HL-60 (cell line): ENCODE data around the gene C4orf54.

Source experiments
- GABPA ChIP-seq: IDR thresholded peaks from 2 replicates; pipeline ENCODE4 v1.6.1; 2012; ENCODE audit warnings: low read depth
- POLR2AphosphoS5 ChIP-seq: IDR thresholded peaks from 2 replicates; pipeline ENCODE4 v1.6.1; 2012; ENCODE audit warnings: low read depth
- TF ChIP-seq, protein P1 (sequence below): IDR thresholded peaks from one replicate; pipeline ENCODE4 v1.5.1; 2011; ENCODE audit warnings: low read length, control low read depth, inconsistent platforms; ENCODE audit not compliant: insufficient read depth

DNA sequence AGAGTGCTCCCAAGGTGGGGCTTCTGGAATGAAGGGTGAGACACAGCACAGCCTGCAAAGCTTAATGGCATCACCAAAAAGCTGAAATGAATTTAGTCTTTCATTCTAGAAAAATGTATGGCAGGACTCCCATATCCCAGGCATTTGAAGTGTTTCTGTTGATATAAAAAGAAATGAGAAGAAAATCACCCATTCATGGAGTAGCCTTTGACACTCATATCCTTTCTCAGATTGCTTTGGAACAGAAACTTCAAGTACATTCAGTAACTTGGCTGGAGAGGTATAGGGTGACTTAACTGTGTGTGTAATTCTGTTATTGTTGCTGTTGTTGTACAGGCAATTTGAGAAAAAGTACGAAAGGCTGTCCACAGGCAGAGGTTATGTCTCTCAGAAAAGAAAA lies 35.3 kb downstream of the C4orf54 start:
- TF ChIP-seq POLR2AphosphoS5, result no peak
- TF ChIP-seq, protein P1, sequence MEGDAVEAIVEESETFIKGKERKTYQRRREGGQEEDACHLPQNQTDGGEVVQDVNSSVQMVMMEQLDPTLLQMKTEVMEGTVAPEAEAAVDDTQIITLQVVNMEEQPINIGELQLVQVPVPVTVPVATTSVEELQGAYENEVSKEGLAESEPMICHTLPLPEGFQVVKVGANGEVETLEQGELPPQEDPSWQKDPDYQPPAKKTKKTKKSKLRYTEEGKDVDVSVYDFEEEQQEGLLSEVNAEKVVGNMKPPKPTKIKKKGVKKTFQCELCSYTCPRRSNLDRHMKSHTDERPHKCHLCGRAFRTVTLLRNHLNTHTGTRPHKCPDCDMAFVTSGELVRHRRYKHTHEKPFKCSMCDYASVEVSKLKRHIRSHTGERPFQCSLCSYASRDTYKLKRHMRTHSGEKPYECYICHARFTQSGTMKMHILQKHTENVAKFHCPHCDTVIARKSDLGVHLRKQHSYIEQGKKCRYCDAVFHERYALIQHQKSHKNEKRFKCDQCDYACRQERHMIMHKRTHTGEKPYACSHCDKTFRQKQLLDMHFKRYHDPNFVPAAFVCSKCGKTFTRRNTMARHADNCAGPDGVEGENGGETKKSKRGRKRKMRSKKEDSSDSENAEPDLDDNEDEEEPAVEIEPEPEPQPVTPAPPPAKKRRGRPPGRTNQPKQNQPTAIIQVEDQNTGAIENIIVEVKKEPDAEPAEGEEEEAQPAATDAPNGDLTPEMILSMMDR, result no peak
- TF ChIP-seq GABPA, result no peak
